HFFc6 (cell line): ENCODE measurements around the gene PIK3R6. TPM values are rescaled to one million over a fixed set of nuclear protein-coding genes. Genes with fewer than 3 reads are reported as not detected.

ENCODE experiments used
- DNase-seq: peaks from one replicate; pipeline ENCODE4 v3.0.0-alpha.2; 2018
- H3K27ac Mint-ChIP-seq: 2 replicates; pipeline ENCODE4 v1.8.0; 2020; ENCODE audit warnings: mild to moderate bottlenecking, mixed read lengths
- H3K27me3 Mint-ChIP-seq: 2 replicates; pipeline ENCODE4 v1.8.0; 2021; ENCODE audit warnings: mild to moderate bottlenecking, moderate library complexity, mixed read lengths; ENCODE audit not compliant: insufficient read depth
- H3K36me3 Mint-ChIP-seq: 2 replicates; pipeline ENCODE4 v1.8.0; 2021; ENCODE audit warnings: low read depth, mixed read lengths
- H3K4me1 Mint-ChIP-seq: 2 replicates; pipeline ENCODE4 v1.8.0; 2020; ENCODE audit warnings: low read depth, mixed read lengths
- H3K4me3 Mint-ChIP-seq: 2 replicates; pipeline ENCODE4 v1.8.0; 2020; ENCODE audit warnings: mild to moderate bottlenecking, moderate library complexity, mixed read lengths
- H3K9me3 Mint-ChIP-seq: 2 replicates; pipeline ENCODE4 v1.8.0; 2020; ENCODE audit warnings: mild to moderate bottlenecking, mixed read lengths
- total RNA-seq, 6 experiments: library from RNA; stranded (reverse); fragmentation: NEBNext Ultra II Directional; extraction: Animal tissue kit (Norgen Biotek cat#: 25700); gene quantifications; 2 replicates in 1 of 6; 3 replicates in 5 of 6; pipeline ENCODE4 v1.2.3, GENCODE V29; 2021
- TF ChIP-seq, protein P1 (sequence below): fragments of 200-600 bp; sonication (generic); IDR thresholded peaks from 2 replicates; pipeline ENCODE4 v1.5.0; 2021; ENCODE audit warnings: antibody characterized with exemption, mild to moderate bottlenecking

Gene PIK3R6
- total RNA-seq, 6 experiments from 2014 or later: not detected

DNA sequence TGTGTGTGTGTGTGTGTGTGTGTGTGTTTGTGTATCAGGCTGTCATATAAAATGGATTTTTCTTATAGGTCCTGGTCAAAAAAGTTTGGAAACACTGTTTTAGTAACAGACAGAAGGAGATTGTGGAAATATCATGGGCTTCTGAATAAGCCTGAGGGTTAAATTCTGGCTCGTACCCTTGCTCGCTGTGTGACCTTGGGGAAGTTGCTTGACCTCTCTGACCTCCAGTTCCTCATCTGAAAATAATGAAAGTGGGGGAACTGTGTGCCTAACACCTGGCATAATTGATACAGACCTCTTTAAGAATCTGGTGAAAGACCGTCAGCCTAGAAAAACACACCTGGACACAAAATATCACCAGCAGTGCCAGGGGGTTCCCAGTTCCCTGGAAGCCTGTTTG is 25.6 kb upstream of the PIK3R6 start:
- Mint-ChIP-seq H3K4me3 (no peak overlapping the region), H3K27me3 (peaks cover 3% of the 10 kb centered on the region), H3K4me1 (0 out of 2 replicates have a peak, but pooled peaks cover 6% of the 10 kb centered on the region), H3K27ac (no peak overlapping the region), H3K9me3 (no peaks in the 10 kb centered on the region), H3K36me3 (no peaks in the 10 kb centered on the region)
- TF ChIP-seq, protein P1, sequence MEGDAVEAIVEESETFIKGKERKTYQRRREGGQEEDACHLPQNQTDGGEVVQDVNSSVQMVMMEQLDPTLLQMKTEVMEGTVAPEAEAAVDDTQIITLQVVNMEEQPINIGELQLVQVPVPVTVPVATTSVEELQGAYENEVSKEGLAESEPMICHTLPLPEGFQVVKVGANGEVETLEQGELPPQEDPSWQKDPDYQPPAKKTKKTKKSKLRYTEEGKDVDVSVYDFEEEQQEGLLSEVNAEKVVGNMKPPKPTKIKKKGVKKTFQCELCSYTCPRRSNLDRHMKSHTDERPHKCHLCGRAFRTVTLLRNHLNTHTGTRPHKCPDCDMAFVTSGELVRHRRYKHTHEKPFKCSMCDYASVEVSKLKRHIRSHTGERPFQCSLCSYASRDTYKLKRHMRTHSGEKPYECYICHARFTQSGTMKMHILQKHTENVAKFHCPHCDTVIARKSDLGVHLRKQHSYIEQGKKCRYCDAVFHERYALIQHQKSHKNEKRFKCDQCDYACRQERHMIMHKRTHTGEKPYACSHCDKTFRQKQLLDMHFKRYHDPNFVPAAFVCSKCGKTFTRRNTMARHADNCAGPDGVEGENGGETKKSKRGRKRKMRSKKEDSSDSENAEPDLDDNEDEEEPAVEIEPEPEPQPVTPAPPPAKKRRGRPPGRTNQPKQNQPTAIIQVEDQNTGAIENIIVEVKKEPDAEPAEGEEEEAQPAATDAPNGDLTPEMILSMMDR: no peak
- no peak for DNase-seq

DNA sequence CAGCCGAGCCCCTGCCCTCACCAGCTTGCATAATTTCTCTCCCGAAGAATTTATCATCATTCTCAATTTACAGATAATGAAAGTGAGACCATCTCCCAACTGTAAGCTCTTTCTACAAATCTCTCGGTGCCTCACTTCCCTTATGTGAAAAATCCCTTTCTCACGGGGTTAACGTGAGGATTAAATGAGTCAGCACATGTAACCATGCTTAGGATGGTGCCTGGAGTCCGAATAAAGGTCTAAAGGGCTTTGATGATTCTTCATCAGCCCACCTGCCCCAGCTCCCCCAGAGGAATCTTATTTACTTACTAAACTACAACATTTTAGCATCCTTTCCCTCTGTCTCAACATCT is 24.8 kb upstream of the PIK3R6 start:
- H3K4me1 Mint-ChIP-seq: 0 out of 2 replicates have a peak, but pooled peaks cover 6% of the 10 kb centered on the region
- H3K4me3 Mint-ChIP-seq: no peak overlapping the region
- DNase-seq: no peak
- H3K27me3 Mint-ChIP-seq: peaks cover 3% of the 10 kb centered on the region
- H3K9me3 Mint-ChIP-seq: no peaks in the 10 kb centered on the region
- TF ChIP-seq, protein P1: no peak
- no peaks in the 10 kb centered on the region for H3K36me3 Mint-ChIP-seq
- H3K27ac Mint-ChIP-seq: no peak overlapping the region

DNA sequence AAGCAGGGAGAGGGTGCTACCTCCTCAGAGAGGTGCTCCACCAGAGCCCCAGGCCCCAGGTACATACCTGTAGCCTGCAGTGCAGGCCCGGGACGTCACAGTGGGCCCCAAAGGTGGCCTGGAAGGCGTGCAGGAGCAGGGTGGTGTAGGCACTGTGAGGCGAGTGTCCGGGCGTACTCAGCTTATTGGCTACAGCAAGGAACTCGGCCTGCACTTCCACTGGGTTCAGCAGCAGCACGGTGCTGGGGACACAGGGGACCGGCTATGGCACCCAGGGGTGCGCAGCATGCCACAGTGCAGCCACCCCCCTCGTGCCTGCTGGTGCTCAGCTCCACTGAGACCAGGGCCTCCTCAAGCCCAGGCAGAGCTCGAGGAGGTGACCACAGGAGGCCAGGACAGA is 23.2 kb upstream of the PIK3R6 start:
- no peak for DNase-seq
- H3K4me3 Mint-ChIP-seq: no peak overlapping the region
- TF ChIP-seq, protein P1: no peak
- H3K4me1 Mint-ChIP-seq: 0 out of 2 replicates have a peak, but pooled peaks cover 6% of the 10 kb centered on the region
- peaks cover 4% of the 10 kb centered on the region for H3K27me3 Mint-ChIP-seq
- H3K27ac Mint-ChIP-seq: no peak overlapping the region
- H3K9me3 Mint-ChIP-seq: peaks cover 6% of the 10 kb centered on the region
- H3K36me3 Mint-ChIP-seq: no peaks in the 10 kb centered on the region

DNA sequence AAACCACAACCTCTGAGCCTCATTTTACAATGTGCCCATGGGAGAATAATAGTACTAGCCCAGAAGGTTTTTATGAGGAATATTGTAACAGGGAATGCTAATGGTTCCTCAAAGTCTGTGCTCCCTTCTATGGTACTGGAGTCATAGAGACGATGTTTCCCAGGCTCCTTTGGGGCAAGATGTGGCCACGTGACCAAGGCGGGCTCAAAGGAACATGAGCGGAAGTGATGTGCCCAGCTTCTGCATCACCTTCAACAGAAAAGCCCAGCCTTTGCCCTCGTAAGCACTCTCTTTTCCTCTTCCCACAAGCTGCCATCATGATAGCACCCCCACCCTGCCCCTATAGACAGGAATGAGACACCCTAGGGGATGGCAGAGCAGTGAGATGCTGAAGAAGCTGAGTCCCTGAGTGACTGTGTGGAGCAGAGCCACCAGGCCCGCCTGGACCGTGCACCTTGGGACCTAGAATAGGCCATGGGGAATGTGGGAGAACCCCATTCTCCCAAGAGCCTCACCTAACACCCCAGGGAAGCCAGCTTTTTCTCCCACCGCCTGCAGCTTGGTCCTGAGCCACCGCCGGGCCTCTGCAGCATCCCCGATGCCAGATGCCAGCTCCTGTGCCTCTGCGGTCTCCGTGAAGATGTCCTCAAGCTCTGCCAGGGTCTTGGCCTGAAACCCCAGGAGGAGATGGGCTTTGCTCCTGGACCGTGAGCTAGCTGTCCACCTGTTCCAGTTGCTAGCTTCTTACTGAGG is 22.2 kb upstream of the PIK3R6 start:
- Mint-ChIP-seq H3K4me3 (no peak overlapping the region), H3K27me3 (peaks cover 4% of the 10 kb centered on the region), H3K9me3 (peaks cover 6% of the 10 kb centered on the region), H3K36me3 (no peaks in the 10 kb centered on the region), H3K27ac (no peak overlapping the region), H3K4me1 (0 out of 2 replicates have a peak, but pooled peaks cover 3% of the 10 kb centered on the region)
- TF ChIP-seq, protein P1: no peak
- DNase-seq: no peak

DNA sequence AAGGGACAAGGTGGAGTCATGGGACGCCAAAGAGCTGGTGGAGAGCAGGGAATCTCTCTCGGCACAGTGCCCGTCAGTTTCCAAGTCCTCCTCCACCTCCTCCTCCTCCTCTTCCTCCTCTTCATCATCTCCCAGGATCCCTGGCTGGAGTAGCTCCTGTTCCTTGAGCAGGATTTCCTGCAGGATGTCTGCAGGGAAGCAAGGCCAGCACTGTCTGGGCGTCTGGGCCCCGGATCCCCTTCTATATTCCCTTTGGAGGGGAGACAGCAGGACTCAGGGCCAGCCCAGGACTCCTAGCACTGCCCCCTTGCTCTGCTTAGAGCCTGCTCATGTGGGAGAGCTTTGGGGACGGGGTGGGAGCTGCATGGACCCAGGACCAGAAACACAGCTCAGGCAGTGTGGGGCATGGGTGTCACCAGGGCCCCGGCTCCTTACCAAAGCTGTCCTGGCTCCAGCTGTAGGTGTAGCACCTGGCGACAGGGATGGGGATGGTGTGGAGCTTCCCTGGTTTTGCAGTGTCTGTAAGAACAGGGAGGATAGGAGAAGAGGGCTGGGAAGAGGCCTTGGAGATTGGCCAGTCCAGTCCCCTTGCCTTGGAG is 21.3 kb upstream of the PIK3R6 start:
- TF ChIP-seq, protein P1: no peak
- Mint-ChIP-seq H3K27me3 (peaks cover 3% of the 10 kb centered on the region), H3K27ac (no peak overlapping the region), H3K9me3 (peaks cover 9% of the 10 kb centered on the region), H3K36me3 (no peaks in the 10 kb centered on the region), H3K4me1 (no peaks in the 10 kb centered on the region), H3K4me3 (no peak overlapping the region)
- DNase-seq: no peak
